Naive thymus-derived CD4-positive, alpha-beta T cell (primary cell): Measurements from ENCODE around the gene ADARB1. TPM values are rescaled to one million over a fixed set of nuclear protein-coding genes. Genes with fewer than 3 reads are reported as not detected.
A peak's percentile ranks its signal among the peaks of the same experiment; 100 is the strongest.
"Not testable (repeated sequence)": the region's sequence is repeated elsewhere in the genome, so short reads cannot be mapped to it uniquely, and the experiment has no call there.

ENCODE experiments used
- ATAC-seq: fragments of 150-1000 bp; cut with Tn5 transposase; 2 replicates; pipeline ENCODE4 v1.10.0; 2021; ENCODE audit warnings: mild to moderate bottlenecking, moderate library complexity
- CTCF ChIA-PET: fragments of 350-600 bp; sonication (Branson Sonifier 250); formaldehyde crosslinking; loops from one replicate; lab custom pipeline; 2021; ENCODE audit warnings: antibody characterized with exemption; lab: Charles Lee
- POLR2A ChIA-PET: fragments of 350-600 bp; sonication (Branson Sonifier 250); formaldehyde crosslinking; loops from one replicate; lab custom pipeline; 2021; ENCODE audit warnings: antibody characterized with exemption, inconsistent platforms; lab: Charles Lee
- DNase-seq, 9 donors: peaks; one replicate each; pipeline versions ENCODE4 v3.0.0 to v3.0.0-alpha.2; 2020 to 2022; ENCODE audit warnings: mixed read lengths in 1 of 9
- H3K27ac ChIP-seq: one replicate; pipeline ENCODE4 v1.7.0; 2013; ENCODE audit warnings: mild to moderate bottlenecking, low read depth, low read length, moderate library complexity
- H3K27me3 ChIP-seq, 2 donors: one replicate each; pipeline ENCODE4 v1.7.0; 2013; ENCODE audit warnings: low read length in 2 of 2, mild to moderate bottlenecking in 2 of 2, moderate library complexity in 2 of 2; ENCODE audit not compliant: control insufficient read depth in 2 of 2, insufficient read depth in 2 of 2
- H3K36me3 ChIP-seq, 3 experiments: 1 replicate in 2 of 3; 2 replicates in 1 of 3; pipeline ENCODE4 v1.7.0; 2013; ENCODE audit warnings: low read length in 3 of 3, mild to moderate bottlenecking in 3 of 3, moderate library complexity in 1 of 3; ENCODE audit not compliant: insufficient read depth in 3 of 3, control insufficient read depth in 2 of 3
- H3K4me1 ChIP-seq, 2 donors: one replicate each; pipeline ENCODE4 v1.7.0; 2013; ENCODE audit warnings: low read length in 2 of 2, mild to moderate bottlenecking in 2 of 2, moderate library complexity in 1 of 2; ENCODE audit not compliant: control insufficient read depth in 2 of 2, insufficient read depth in 2 of 2
- H3K4me3 ChIP-seq: 2 replicates; pipeline ENCODE4 v1.7.0; 2013; ENCODE audit warnings: mild to moderate bottlenecking, low read length
- H3K9me3 ChIP-seq, 3 experiments: 1 replicate in 2 of 3; 2 replicates in 1 of 3; pipeline ENCODE4 v1.7.0; 2013; ENCODE audit warnings: low read length in 3 of 3; ENCODE audit not compliant: control insufficient read depth in 2 of 3
- H3K27ac Mint-ChIP-seq, 9 donors: one replicate each; pipeline ENCODE4 v1.8.0; 2020 to 2022; ENCODE audit warnings: mixed read lengths in 9 of 9, mild to moderate bottlenecking in 8 of 9, moderate library complexity in 5 of 9, inconsistent platforms in 2 of 9
- H3K27me3 Mint-ChIP-seq, 5 donors: one replicate each; pipeline ENCODE4 v1.8.0; 2021 to 2022; ENCODE audit warnings: mixed read lengths in 5 of 5, mild to moderate bottlenecking in 1 of 5
- H3K36me3 Mint-ChIP-seq, 5 donors: one replicate each; pipeline ENCODE4 v1.8.0; 2020 to 2022; ENCODE audit warnings: mixed read lengths in 5 of 5, mild to moderate bottlenecking in 3 of 5, inconsistent platforms in 1 of 5
- H3K4me1 Mint-ChIP-seq, 7 donors: one replicate each; pipeline ENCODE4 v1.8.0; 2020 to 2022; ENCODE audit warnings: mixed read lengths in 7 of 7, mild to moderate bottlenecking in 3 of 7, inconsistent platforms in 1 of 7
- H3K4me3 Mint-ChIP-seq, 10 donors: one replicate each; pipeline ENCODE4 v1.8.0; 2020 to 2022; ENCODE audit warnings: mild to moderate bottlenecking in 10 of 10, mixed read lengths in 10 of 10, moderate library complexity in 6 of 10, inconsistent platforms in 2 of 10
- H3K9me3 Mint-ChIP-seq, 11 donors: one replicate each; pipeline ENCODE4 v1.8.0; 2020 to 2022; ENCODE audit warnings: mixed read lengths in 11 of 11, mild to moderate bottlenecking in 4 of 11, inconsistent platforms in 1 of 11, moderate library complexity in 1 of 11
- intact Hi-C, 2 donors: fragments of 100-400 bp; cut with micrococcal nuclease; formaldehyde crosslinking; loops; one replicate each; pipeline ENCODE4 v1.15.1; 2023
- polyA plus RNA-seq, 2 donors: library from polyadenylated mRNA; unstranded; fragments of 300-500 nt; fragmentation: Illumina TruSeq; gene quantifications; one replicate each; pipeline ENCODE4 v1.2.3, GENCODE V29; 2021
- total RNA-seq, 6 experiments: library from RNA in 5 of 6; stranded (reverse) in 5 of 6; gene quantifications; 1 replicate in 5 of 6; 2 replicates in 1 of 6; pipeline ENCODE4 v1.2.3 and lab custom pipeline; 2021 to 2026

ADARB1 gene
- total and polyA plus RNA-seq, 7 experiments from 2014 or later: 6.2 to 52.2 (median 38.4) TPM

- Histone ChIP-seq H3K9me3 (no peaks in the 10 kb centered on the region), H3K27me3 (no peaks in the 10 kb centered on the region), H3K27ac (no peak overlapping the region), H3K36me3 (peaks cover 0 to 22% (median 0%) of the 10 kb centered on the region in 3 experiments), H3K4me3 (no peak overlapping the region), H3K4me1 (no peaks in the 10 kb centered on the region)
- H3K27ac Mint-ChIP-seq: peak overlapping the region in 1 of 9 donors; percentile 32
- CTCF ChIA-PET: interaction anchor here (0.7 to 3.7 kb wide), 30 partner anchors 9 to 345 kb away, joined by 3 to 63 read pairs (median 5); no protein-coding TSS in a partner anchor
- peak; percentile 40 to 70 (median 56) for DNase-seq
- no peaks in the 10 kb centered on the region for H3K9me3 Mint-ChIP-seq
- no peaks in the 10 kb centered on the region for H3K27me3 Mint-ChIP-seq
- H3K4me1 Mint-ChIP-seq: peaks cover 1 to 23% (median 17%) of the 10 kb centered on the region in 7 donors
- ATAC-seq: peak; percentile 60
- POLR2A ChIA-PET: interaction anchor here (0.9 to 1.2 kb wide), 2 partner anchors 64 to 154 kb away, joined by 3 to 5 read pairs; partner anchors contain the start of gene ADARB1
- H3K36me3 Mint-ChIP-seq: peaks cover under 1 to 15% (median 4%) of the 10 kb centered on the region in 5 donors
- intact Hi-C loops: no loop called here
- no peak overlapping the region for H3K4me3 Mint-ChIP-seq
Measured at GRCh38 chr21:45138199-45139002, 64.0 kb downstream of the ADARB1 start.

- ChIA-PET POLR2A (interaction anchor here (0.9 kb wide), 1 partner anchor 154 kb away, joined by 3 read pairs; no protein-coding TSS in a partner anchor), CTCF (interaction anchor here (0.7 to 3.7 kb wide), 14 partner anchors 9 to 346 kb away, joined by 3 to 63 read pairs (median 6); no protein-coding TSS in a partner anchor)
- H3K4me3 ChIP-seq, H3K27me3 ChIP-seq, H3K27ac ChIP-seq, H3K9me3 Mint-ChIP-seq, H3K4me1 ChIP-seq, intact Hi-C loops, H3K9me3 ChIP-seq, ATAC-seq, H3K4me3 Mint-ChIP-seq, DNase-seq, H3K27me3 Mint-ChIP-seq: not testable (repeated sequence)
- H3K4me1 Mint-ChIP-seq: peaks cover 4 to 28% (median 17%) of the 10 kb centered on the region in 7 donors
- H3K36me3 Mint-ChIP-seq: peaks cover 0 to 20% (median 8%) of the 10 kb centered on the region in 5 donors
- H3K27ac Mint-ChIP-seq: peak overlapping the region in 2 of 9 donors; percentile 32 to 81
- peaks cover 0 to 26% (median 0%) of the 10 kb centered on the region in 3 experiments for H3K36me3 ChIP-seq
Measured at GRCh38 chr21:45139003-45139360, 64.6 kb downstream of the ADARB1 start.

DNA sequence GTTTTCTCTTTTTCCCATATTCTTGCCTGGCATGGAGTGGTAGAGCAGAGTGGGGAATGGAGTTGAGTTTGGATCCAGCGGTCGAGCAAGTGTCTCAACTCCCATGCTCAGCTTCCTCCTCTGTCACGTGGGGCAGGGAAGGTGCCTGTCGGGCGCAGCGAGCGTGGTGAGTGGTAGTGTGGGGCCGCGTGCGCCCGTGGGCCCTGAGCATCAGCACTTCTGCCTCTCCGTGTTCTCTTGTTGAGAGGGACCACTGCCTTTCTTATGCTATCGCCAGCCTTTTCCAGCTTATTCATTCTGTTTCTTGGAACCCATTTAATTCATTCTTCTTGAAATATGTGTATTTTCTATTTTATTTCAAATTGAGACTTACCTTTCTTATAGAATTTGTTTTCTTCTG lies 65.1 kb downstream of the ADARB1 start:
- no peaks in the 10 kb centered on the region for H3K9me3 Mint-ChIP-seq
- H3K4me1 Mint-ChIP-seq: peaks cover 4 to 28% (median 17%) of the 10 kb centered on the region in 7 donors
- peaks cover 0 to 21% (median 8%) of the 10 kb centered on the region in 5 donors for H3K36me3 Mint-ChIP-seq

DNA sequence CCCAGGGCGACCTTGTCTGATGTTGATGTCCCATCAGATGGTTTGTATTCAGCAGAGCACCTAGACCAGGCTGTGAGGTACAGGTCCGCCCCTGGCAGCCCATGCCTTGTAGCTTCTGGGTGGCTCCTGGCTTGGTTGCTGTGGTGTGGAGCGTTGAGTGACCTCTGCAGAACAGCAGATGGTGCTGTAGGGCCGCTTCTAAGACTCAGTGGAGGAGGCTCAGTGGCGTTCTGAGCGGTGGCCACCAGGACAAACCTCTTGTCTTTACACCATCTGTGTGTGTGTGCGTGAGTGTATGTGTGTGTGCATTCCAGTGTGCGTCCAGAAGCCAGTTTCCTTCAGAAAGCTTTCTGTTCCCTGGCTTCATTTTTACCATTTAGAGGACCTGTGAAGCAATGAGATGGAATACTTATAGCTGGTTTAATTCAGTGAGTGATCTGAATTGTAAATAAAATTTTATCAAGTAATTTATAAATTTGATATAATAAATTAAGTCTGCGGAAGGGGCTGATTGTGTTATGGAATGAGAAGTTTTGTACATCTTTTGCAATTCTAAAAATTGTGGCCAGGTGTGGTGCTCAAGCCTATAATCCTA lies 66.1 kb downstream of the ADARB1 start:
- intact Hi-C loops: loop anchor here (1.0 kb wide), 3 partner anchors 12 to 680 kb away; no protein-coding TSS in a partner anchor
- no peaks in the 10 kb centered on the region for H3K9me3 ChIP-seq
- no peaks in the 10 kb centered on the region for H3K4me1 ChIP-seq
- peak; percentile 32 to 62 (median 51) for DNase-seq
- Mint-ChIP-seq H3K36me3 (peaks cover 0 to 24% (median 9%) of the 10 kb centered on the region in 5 donors), H3K9me3 (no peaks in the 10 kb centered on the region), H3K27me3 (no peaks in the 10 kb centered on the region), H3K4me1 (peaks cover 4 to 24% (median 17%) of the 10 kb centered on the region in 7 donors), H3K27ac (no peak overlapping the region), H3K4me3 (no peak overlapping the region)
- no peak overlapping the region for H3K4me3 ChIP-seq
- ChIA-PET CTCF (interaction anchor here (0.6 to 1.9 kb wide), 9 partner anchors 10 to 299 kb away, joined by 3 to 10 read pairs (median 5); no protein-coding TSS in a partner anchor), POLR2A (no interaction called here)
- H3K27ac ChIP-seq: no peak overlapping the region
- peak; percentile 95 for ATAC-seq
- no peaks in the 10 kb centered on the region for H3K27me3 ChIP-seq
- peaks cover 0 to 28% (median 0%) of the 10 kb centered on the region in 3 experiments for H3K36me3 ChIP-seq

More for the DNA sequence above, 65.1 kb downstream of the ADARB1 start:
- no peak for ATAC-seq
- Mint-ChIP-seq H3K4me3 (no peak overlapping the region), H3K27me3 (no peaks in the 10 kb centered on the region), H3K27ac (peak overlapping the region in 1 of 9 donors; percentile 81)
- H3K9me3 ChIP-seq: no peaks in the 10 kb centered on the region
- POLR2A ChIA-PET: no interaction called here
- no peaks in the 10 kb centered on the region for H3K27me3 ChIP-seq
- H3K4me1 ChIP-seq: no peaks in the 10 kb centered on the region
- intact Hi-C loops: no loop called here
- H3K4me3 ChIP-seq: no peak overlapping the region
- no peak for DNase-seq
- no peak overlapping the region for H3K27ac ChIP-seq
- H3K36me3 ChIP-seq: peaks cover 0 to 27% (median 0%) of the 10 kb centered on the region in 3 experiments
- CTCF ChIA-PET: interaction anchor here (0.7 to 3.4 kb wide), 6 partner anchors 8 to 242 kb away, joined by 3 to 44 read pairs (median 4); no protein-coding TSS in a partner anchor

DNA sequence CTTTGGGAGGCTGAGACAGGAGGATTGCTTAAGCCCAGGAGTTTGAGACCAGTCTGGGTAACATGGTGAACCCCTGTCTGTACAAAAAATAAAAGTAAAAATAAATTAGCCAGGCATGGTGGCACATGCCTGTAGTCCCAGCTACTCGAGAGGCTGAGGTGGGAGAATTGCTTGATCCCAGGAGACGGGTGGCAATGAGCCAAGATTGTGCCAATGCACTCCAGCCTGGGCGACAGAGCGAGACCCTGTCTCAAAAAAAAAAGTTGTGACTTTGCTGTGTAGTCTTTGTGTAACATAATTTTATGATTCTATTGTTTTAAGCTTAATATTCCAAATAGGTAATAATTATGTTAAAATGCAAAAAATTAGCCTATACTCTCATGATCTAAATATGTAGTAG lies 66.6 kb downstream of the ADARB1 start:
- H3K4me1 Mint-ChIP-seq: peaks cover 4 to 22% (median 17%) of the 10 kb centered on the region in 7 donors
- H3K27me3 ChIP-seq, H3K4me3 ChIP-seq, DNase-seq, H3K27ac Mint-ChIP-seq, H3K9me3 ChIP-seq, H3K4me1 ChIP-seq, H3K4me3 Mint-ChIP-seq, H3K27me3 Mint-ChIP-seq, POLR2A ChIA-PET, H3K9me3 Mint-ChIP-seq, ATAC-seq, H3K27ac ChIP-seq: not testable (repeated sequence)
- peaks cover 0 to 24% (median 9%) of the 10 kb centered on the region in 5 donors for H3K36me3 Mint-ChIP-seq
- intact Hi-C loops: loop anchor here (1.0 kb wide), 3 partner anchors 11 to 679 kb away; no protein-coding TSS in a partner anchor
- peaks cover 0 to 28% (median 0%) of the 10 kb centered on the region in 3 experiments for H3K36me3 ChIP-seq
- CTCF ChIA-PET: interaction anchor here (0.6 to 1.9 kb wide), 8 partner anchors 11 to 299 kb away, joined by 3 to 10 read pairs (median 5); no protein-coding TSS in a partner anchor

GRCh38 chr21:45141507-45141906 lies 67.1 kb downstream of the ADARB1 start:
- POLR2A ChIA-PET: no interaction called here
- DNase-seq (no peak), ATAC-seq (no peak)
- Mint-ChIP-seq H3K9me3 (no peaks in the 10 kb centered on the region), H3K27me3 (no peaks in the 10 kb centered on the region), H3K4me3 (no peak overlapping the region), H3K4me1 (peaks cover 7 to 22% (median 17%) of the 10 kb centered on the region in 7 donors), H3K36me3 (peaks cover 0 to 24% (median 11%) of the 10 kb centered on the region in 5 donors), H3K27ac (no peak overlapping the region)
- intact Hi-C loops: no loop called here
- no peaks in the 10 kb centered on the region for H3K27me3 ChIP-seq
- H3K4me3 ChIP-seq: no peak overlapping the region
- no peak overlapping the region for H3K27ac ChIP-seq
- H3K36me3 ChIP-seq: peaks cover 0 to 33% (median 0%) of the 10 kb centered on the region in 3 experiments
- CTCF ChIA-PET: interaction anchor here (0.6 to 1.4 kb wide), 7 partner anchors 11 to 298 kb away, joined by 3 to 10 read pairs (median 5); partner anchors contain the start of gene POFUT2
- H3K4me1 ChIP-seq: no peaks in the 10 kb centered on the region
- H3K9me3 ChIP-seq: no peaks in the 10 kb centered on the region
